ENCODE results near the gene PRKG1. TPM values are rescaled to one million over a fixed set of nuclear protein-coding genes. Genes with fewer than 3 reads are reported as not detected.

PRKG1 gene
- total RNA-seq, 1 experiment from 2014 or later = 10.4 TPM

- H2AFZ ChIP-seq (ENCODE audit: low read length) = no peak overlapping the region
- TF ChIP-seq CTCF (conservative IDR thresholded peaks at IDR 0.05) = no peak
- H3K27ac ChIP-seq (ENCODE audit: insufficient read length, low read depth, low read length) = no peak overlapping the region
- no peaks in the 10 kb centered on the region for H3K4me1 ChIP-seq (ENCODE audit: insufficient read depth, low read length)
- H3K14ac ChIP-seq (ENCODE audit: insufficient read depth, low read length) = no peak overlapping the region
- no peaks in the 10 kb centered on the region for H4K20me1 ChIP-seq (ENCODE audit: control insufficient read depth, insufficient read depth, insufficient read length)
- H3K79me2 ChIP-seq (ENCODE audit: insufficient read depth, low read length) = no peaks in the 10 kb centered on the region
- no peak overlapping the region for H3K9ac ChIP-seq (ENCODE audit: extremely low read depth, insufficient read length, low read length)
- no peak overlapping the region for H4K8ac ChIP-seq (replicated peaks; ENCODE audit: insufficient read length, low read depth, low read length)
- H2BK15ac ChIP-seq (ENCODE audit: low read depth, low read length) = no peak overlapping the region
- no peak overlapping the region for H3K4me2 ChIP-seq (ENCODE audit: insufficient read depth, insufficient read length, low read length)
- H2AK5ac ChIP-seq (ENCODE audit: insufficient read length, low read length) = no peak overlapping the region
- H2BK120ac ChIP-seq (ENCODE audit: low read depth, low read length, poor library complexity, severe bottlenecking) = no peak overlapping the region
- no peak overlapping the region for H3K23ac ChIP-seq (ENCODE audit: insufficient read length, low read depth, low read length)
- Mint-ChIP-seq H3K27ac (no peak overlapping the region), H3K27me3 (ENCODE audit: low read depth) (no peaks in the 10 kb centered on the region), H3K4me3 (no peak overlapping the region), H3K4me1 (peaks cover 2% of the 10 kb centered on the region in 2 experiments; a peak in 3 of 4 replicates), H3K9me3 (no peaks in the 10 kb centered on the region), H3K36me3 (ENCODE audit: insufficient read depth in 1 of 3, low read depth in 3 of 3) (no peaks in the 10 kb centered on the region)
- H4K91ac ChIP-seq (ENCODE audit: insufficient read length, low read depth, low read length) = no peak overlapping the region
- WGBS (ENCODE audit: extremely low coverage, insufficient read length, low lambda C conversion rate) = no CpG with 5 or more reads among the region's 2 CpGs
- H3K9me3 ChIP-seq (ENCODE audit: control insufficient read depth, low read depth, low read length) = no peaks in the 10 kb centered on the region
- H2BK20ac ChIP-seq (ENCODE audit: low read depth, low read length, poor library complexity, severe bottlenecking) = no peak overlapping the region
- no peak overlapping the region for H4K5ac ChIP-seq (ENCODE audit: insufficient read length, low read depth, low read length)
- H3K79me1 ChIP-seq (ENCODE audit: insufficient read depth, low read depth, low read length, poor library complexity, severe bottlenecking) = peaks cover 2% of the 10 kb centered on the region
- no peak overlapping the region for H3K18ac ChIP-seq (ENCODE audit: insufficient read length, low read depth, low read length)
- H3T11ph ChIP-seq (ENCODE audit: low read length) = no peak overlapping the region
- H3K56ac ChIP-seq (ENCODE audit: insufficient read length, low read depth, low read length) = no peak overlapping the region
- H3K4ac ChIP-seq (ENCODE audit: low read depth, low read length) = no peak overlapping the region
- H3K27me3 ChIP-seq (ENCODE audit: insufficient read depth, low read length) = no peaks in the 10 kb centered on the region
- no peaks in the 10 kb centered on the region for H3K23me2 ChIP-seq (ENCODE audit: insufficient read length, low read depth, low read length, poor library complexity, severe bottlenecking)
- DNase-seq = no peak
- H2BK5ac ChIP-seq (ENCODE audit: insufficient read length, low read length) = no peak overlapping the region
- no peak overlapping the region for H2BK12ac ChIP-seq (ENCODE audit: insufficient read length, low read depth, low read length)
These were observed 18.1 kb downstream of the PRKG1 start for GRCh38 chr10:51092402-51092801.

Data from H9 (cell line).